GM12891 (cell line): Measurements from ENCODE around the gene SATB1.

ENCODE experiments used
- POLR2AphosphoS5 ChIP-seq: IDR thresholded peaks from 2 replicates; pipeline ENCODE4 v1.6.1; 2011; ENCODE audit warnings: low read depth, low read length, control low read depth
- SPI1 ChIP-seq: IDR thresholded peaks from 2 replicates; pipeline ENCODE4 v1.6.1; 2011; ENCODE audit warnings: low read depth, low read length, control low read depth

DNA sequence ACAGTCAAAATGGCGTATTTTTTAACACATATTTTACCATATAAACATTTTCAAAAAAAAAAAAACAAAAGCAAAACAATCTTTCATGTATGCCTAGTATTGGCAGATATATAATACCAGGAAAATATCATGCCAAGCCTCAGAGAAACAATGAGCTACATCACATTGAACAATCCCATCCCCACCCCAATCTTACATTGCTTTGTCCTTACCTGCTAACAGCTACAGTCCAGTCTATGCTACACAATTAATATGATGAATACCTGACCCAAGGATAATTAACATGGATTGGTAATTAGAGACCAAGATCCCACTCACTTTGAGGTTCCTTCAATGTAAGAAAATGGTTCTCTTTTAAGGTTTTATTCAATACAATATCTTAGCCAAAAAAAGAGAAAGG is 7.6 kb upstream of the SATB1 start:
- no peak for TF ChIP-seq POLR2AphosphoS5
- TF ChIP-seq SPI1 = no peak
